Endodermal cell (in vitro differentiated cells): ENCODE measurements around the gene TMEM250. TPM values are rescaled to one million over a fixed set of nuclear protein-coding genes. Genes with fewer than 3 reads are reported as not detected.

Experiments used
- DNase-seq: peaks from one replicate; pipeline ENCODE4 v3.0.0-alpha.2; 2017
- H3K27ac ChIP-seq: 2 replicates; pipeline ENCODE4 v1.5.1; 2013; ENCODE audit warnings: mild to moderate bottlenecking, low read depth, low read length, moderate library complexity
- H3K27me3 ChIP-seq: 2 replicates; pipeline ENCODE4 v1.6.1; 2013; ENCODE audit warnings: mild to moderate bottlenecking, low read length, moderate library complexity; ENCODE audit not compliant: insufficient read depth, control insufficient read depth, poor library complexity, severe bottlenecking
- H3K36me3 ChIP-seq: 2 replicates; pipeline ENCODE4 v1.7.0; 2013; ENCODE audit warnings: mild to moderate bottlenecking, low read length, moderate library complexity; ENCODE audit not compliant: control insufficient read depth, insufficient read depth
- H3K4me1 ChIP-seq: one replicate; pipeline ENCODE4 v1.7.0; 2013; ENCODE audit warnings: low read length; ENCODE audit not compliant: control insufficient read depth, insufficient read depth
- H3K4me3 ChIP-seq: 2 replicates; pipeline ENCODE4 v1.5.1; 2013; ENCODE audit warnings: mild to moderate bottlenecking, low read length, moderate library complexity
- H3K9ac ChIP-seq: 2 replicates; pipeline ENCODE4 v1.6.1; 2013; ENCODE audit warnings: mild to moderate bottlenecking, low read length, moderate library complexity; ENCODE audit not compliant: poor library complexity, severe bottlenecking; ENCODE audit errors: extremely low read depth
- H3K9me3 ChIP-seq: 2 replicates; pipeline ENCODE4 v1.6.1; 2013; ENCODE audit warnings: mild to moderate bottlenecking, low read length, moderate library complexity; ENCODE audit not compliant: control insufficient read depth
- H3K27ac Mint-ChIP-seq: 2 replicates; pipeline ENCODE4 v1.8.0; 2020; ENCODE audit warnings: mixed read lengths
- H3K27me3 Mint-ChIP-seq: 2 replicates; pipeline ENCODE4 v1.8.0; 2021; ENCODE audit warnings: mild to moderate bottlenecking, mixed read lengths; ENCODE audit not compliant: insufficient read depth
- H3K36me3 Mint-ChIP-seq: 2 replicates; pipeline ENCODE4 v1.8.0; 2020; ENCODE audit warnings: low read depth, mixed read lengths
- H3K4me1 Mint-ChIP-seq: 2 replicates; pipeline ENCODE4 v1.8.0; 2020; ENCODE audit warnings: mixed read lengths
- H3K4me3 Mint-ChIP-seq: 2 replicates; pipeline ENCODE4 v1.8.0; 2020; ENCODE audit warnings: mild to moderate bottlenecking, moderate library complexity, mixed read lengths
- H3K9me3 Mint-ChIP-seq: 2 replicates; pipeline ENCODE4 v1.8.0; 2020; ENCODE audit warnings: mild to moderate bottlenecking, mixed read lengths
- CTCF ChIP-seq: fragments of 200-600 bp; sonication (generic); conservative IDR thresholded peaks from 2 replicates; pipeline ENCODE4 v1.5.0; 2021; ENCODE audit warnings: antibody characterized with exemption, mild to moderate bottlenecking
- WGBS, 2 experiments: methylation state at CpG; one replicate each; pipeline versions ENCODE4 v1.1.5 to v1.1.7; 2013; ENCODE audit warnings: missing lambda C conversion rate in 2 of 2, mixed read lengths in 1 of 2; ENCODE audit not compliant: insufficient coverage in 1 of 2, insufficient read length in 1 of 2; 5-methylcytosine and 5-hydroxymethylcytosine counted together
- total RNA-seq, 2 donors: library from RNA; stranded (reverse); fragmentation: NEBNext Ultra II Directional in 1 of 2; extraction: Animal tissue kit (Norgen Biotek cat#: 25700) in 1 of 2; gene quantifications; 2 replicates in 1 of 2; 3 replicates in 1 of 2; pipeline ENCODE4 v1.2.1, GENCODE V29; 2021

The TMEM250 gene
- total RNA-seq, 2 donors from 2014 or later, result 56.4 to 58.4 TPM

GRCh38 chr9:136147890-136148714 is 29.4 kb upstream of the TMEM250 start:
- Mint-ChIP-seq H3K9me3 (no peaks in the 10 kb centered on the region), H3K4me3 (no peak overlapping the region), H3K27me3 (no peaks in the 10 kb centered on the region), H3K36me3 (no peaks in the 10 kb centered on the region), H3K27ac (no peak overlapping the region), H3K4me1 (peaks cover 6% of the 10 kb centered on the region)
- H3K4me1 ChIP-seq, result no peaks in the 10 kb centered on the region
- no peak for TF ChIP-seq CTCF
- no peak for DNase-seq
- H3K36me3 ChIP-seq, result no peaks in the 10 kb centered on the region
- no peaks in the 10 kb centered on the region for H3K27me3 ChIP-seq
- H3K9ac ChIP-seq, result no peak overlapping the region
- H3K27ac ChIP-seq, result peak overlapping the region; percentile 57
- no peaks in the 10 kb centered on the region for H3K9me3 ChIP-seq
- H3K4me3 ChIP-seq, result no peak overlapping the region
- 69 to 76% methylated on average over 25 to 35 of the region's 35 CpGs for WGBS, 2 experiments

GRCh38 chr9:136147038-136147889 is 28.6 kb upstream of the TMEM250 start:
- DNase-seq, result no peak
- no peak overlapping the region for H3K27ac Mint-ChIP-seq
- no peak overlapping the region for H3K4me3 ChIP-seq
- H3K4me3 Mint-ChIP-seq, result no peak overlapping the region
- 86 to 92% methylated on average over 5 to 22 of the region's 22 CpGs for WGBS, 2 experiments
- H3K36me3 Mint-ChIP-seq, result no peaks in the 10 kb centered on the region
- H3K9me3 ChIP-seq, result no peaks in the 10 kb centered on the region
- H3K9ac ChIP-seq, result no peak overlapping the region
- no peaks in the 10 kb centered on the region for H3K9me3 Mint-ChIP-seq
- H3K27me3 Mint-ChIP-seq, result no peaks in the 10 kb centered on the region
- H3K27me3 ChIP-seq, result no peaks in the 10 kb centered on the region
- peaks cover 6% of the 10 kb centered on the region for H3K4me1 Mint-ChIP-seq
- no peaks in the 10 kb centered on the region for H3K36me3 ChIP-seq
- no peak overlapping the region for H3K27ac ChIP-seq
- H3K4me1 ChIP-seq, result no peaks in the 10 kb centered on the region
- TF ChIP-seq CTCF, result no peak

GRCh38 chr9:136146126-136147037 is 27.7 kb upstream of the TMEM250 start:
- no peak overlapping the region for H3K4me3 Mint-ChIP-seq
- no peaks in the 10 kb centered on the region for H3K36me3 ChIP-seq
- H3K27me3 Mint-ChIP-seq, result no peaks in the 10 kb centered on the region
- H3K4me3 ChIP-seq, result no peak overlapping the region
- TF ChIP-seq CTCF, result no peak
- no peaks in the 10 kb centered on the region for H3K36me3 Mint-ChIP-seq
- no peaks in the 10 kb centered on the region for H3K27me3 ChIP-seq
- no peaks in the 10 kb centered on the region for H3K4me1 ChIP-seq
- no peak overlapping the region for H3K27ac Mint-ChIP-seq
- H3K9me3 Mint-ChIP-seq, result no peaks in the 10 kb centered on the region
- no peak overlapping the region for H3K9ac ChIP-seq
- H3K9me3 ChIP-seq, result no peaks in the 10 kb centered on the region
- H3K27ac ChIP-seq, result no peak overlapping the region
- H3K4me1 Mint-ChIP-seq, result peaks cover 2% of the 10 kb centered on the region
- peak; percentile 39 for DNase-seq
- 84 to 87% methylated on average over 21 to 33 of the region's 33 CpGs for WGBS, 2 experiments
